Measurements from ENCODE around the gene CRYBG1.

CRYBG1 gene

GRCh38 chr6:106422534-106422933 lies 62.0 kb downstream of the CRYBG1 start:
- no peak for TF ChIP-seq CTCF (IDR thresholded peaks at IDR 0.05; ENCODE audit: low read depth, low read length)
- H3K4me3 ChIP-seq (ENCODE audit: low read depth, low read length) = no peak overlapping the region

- TF ChIP-seq CTCF (IDR thresholded peaks at IDR 0.05; ENCODE audit: low read depth, low read length) = no peak
Measured at GRCh38 chr6:106425382-106425781, 64.9 kb downstream of the CRYBG1 start.

GRCh38 chr6:106426250-106426970 lies 65.9 kb downstream of the CRYBG1 start:
- no peak for TF ChIP-seq CTCF (IDR thresholded peaks at IDR 0.05; ENCODE audit: low read depth, low read length)

More at GRCh38 chr6:106425382-106425781, 64.9 kb downstream of the CRYBG1 start:
- H3K4me3 ChIP-seq (ENCODE audit: low read depth, low read length) = no peak overlapping the region

GRCh38 chr6:106430466-106430865 lies 69.9 kb downstream of the CRYBG1 start:
- H3K4me3 ChIP-seq (ENCODE audit: low read depth, low read length) = no peak overlapping the region
- TF ChIP-seq CTCF (IDR thresholded peaks at IDR 0.05; ENCODE audit: low read depth, low read length) = no peak

More at GRCh38 chr6:106426250-106426970, 65.9 kb downstream of the CRYBG1 start:
- no peak overlapping the region for H3K4me3 ChIP-seq (ENCODE audit: low read depth, low read length)

GRCh38 chr6:106431405-106431804 lies 70.9 kb downstream of the CRYBG1 start:
- no peak for TF ChIP-seq CTCF (IDR thresholded peaks at IDR 0.05; ENCODE audit: low read depth, low read length)
- H3K4me3 ChIP-seq (ENCODE audit: low read depth, low read length) = no peak overlapping the region

- no peak overlapping the region for H3K4me3 ChIP-seq (ENCODE audit: low read depth, low read length)
- TF ChIP-seq CTCF (IDR thresholded peaks at IDR 0.05; ENCODE audit: low read depth, low read length) = no peak
Measured at GRCh38 chr6:106431972-106432371, 71.5 kb downstream of the CRYBG1 start.

- no peak overlapping the region for H3K4me3 ChIP-seq (ENCODE audit: low read depth, low read length)
- no peak for TF ChIP-seq CTCF (IDR thresholded peaks at IDR 0.05; ENCODE audit: low read depth, low read length)
Measured at GRCh38 chr6:106434530-106434929, 74.0 kb downstream of the CRYBG1 start.

Measured in WI38 (cell line).